Erythroblast (primary cell): ENCODE measurements around the gene GPHN.
"Not testable (repeated sequence)": the region's sequence is repeated elsewhere in the genome, so short reads cannot be mapped to it uniquely, and the experiment has no call there.

Source experiments
- DNase-seq, 2 experiments: peaks; one replicate each; lab custom pipeline; 2025; lab: John Stamatoyannopoulos, UW
- GATA1 ChIP-seq: IDR thresholded peaks from 2 replicates; pipeline ENCODE4 v1.6.1; 2011; ENCODE audit warnings: low read depth, mild to moderate bottlenecking, control low read depth, low read length, moderate library complexity
- POLR2A ChIP-seq: IDR thresholded peaks from 2 replicates; pipeline ENCODE4 v1.6.1; 2011; ENCODE audit warnings: mild to moderate bottlenecking, low read length

GPHN gene

GRCh38 chr14:66698503-66698902, 190.6 kb downstream of the GPHN start:
- TF ChIP-seq POLR2A (no peak), GATA1 (no peak)
- DNase-seq, result no peak

GRCh38 chr14:66701813-66702212, 193.9 kb downstream of the GPHN start:
- no peak for TF ChIP-seq POLR2A
- TF ChIP-seq GATA1, result no peak
- DNase-seq, result no peak

- TF ChIP-seq POLR2A (no peak), GATA1 (no peak)
- DNase-seq, result no peak
Observed at GRCh38 chr14:66708267-66708666, 200.3 kb downstream of the GPHN start.

- TF ChIP-seq POLR2A (no peak), GATA1 (no peak)
- DNase-seq, result no peak
Observed at GRCh38 chr14:66709291-66709690, 201.3 kb downstream of the GPHN start.

GRCh38 chr14:66714291-66714690, 206.3 kb downstream of the GPHN start:
- not testable (repeated sequence) for DNase-seq

- not testable (repeated sequence) for DNase-seq
Observed at GRCh38 chr14:66715313-66715712, 207.4 kb downstream of the GPHN start.

- DNase-seq, result no peak
- TF ChIP-seq GATA1 (no peak), POLR2A (no peak)
Observed at GRCh38 chr14:66716227-66716626, 208.3 kb downstream of the GPHN start.

- DNase-seq, result peak in 1 of 2 experiments; percentile 6
- TF ChIP-seq GATA1 (no peak), POLR2A (no peak)
Observed at GRCh38 chr14:66717561-66718140, 209.7 kb downstream of the GPHN start.

GRCh38 chr14:66724996-66725395, 217.0 kb downstream of the GPHN start:
- no peak for TF ChIP-seq POLR2A
- no peak for DNase-seq

GRCh38 chr14:66731298-66731697, 223.4 kb downstream of the GPHN start:
- DNase-seq, result not testable (repeated sequence)

- TF ChIP-seq GATA1 (no peak), POLR2A (no peak)
Observed at GRCh38 chr14:66735853-66736252, 227.9 kb downstream of the GPHN start.

GRCh38 chr14:66739826-66740225, 231.9 kb downstream of the GPHN start:
- DNase-seq, result no peak
- no peak for TF ChIP-seq GATA1
- no peak for TF ChIP-seq POLR2A

More at GRCh38 chr14:66735853-66736252, 227.9 kb downstream of the GPHN start:
- no peak for DNase-seq

GRCh38 chr14:66745078-66745477, 237.1 kb downstream of the GPHN start:
- TF ChIP-seq POLR2A (no peak), GATA1 (no peak)
- no peak for DNase-seq

- peak; percentile 40 to 48 for DNase-seq
- TF ChIP-seq POLR2A (no peak), GATA1 (no peak)
Observed at GRCh38 chr14:66746316-66747006, 238.5 kb downstream of the GPHN start.

- no peak for DNase-seq
- TF ChIP-seq POLR2A (no peak), GATA1 (no peak)
Observed at GRCh38 chr14:66752109-66752508, 244.2 kb downstream of the GPHN start.
